Keratinocyte (primary cell): ENCODE data around the gene CACNA1C.

Experiments
- CTCF ChIP-seq, 3 experiments: IDR thresholded peaks in 1 of 3; conservative IDR thresholded peaks in 1 of 3; optimal IDR thresholded peaks in 1 of 3; 2 replicates in 2 of 3; 3 replicates in 1 of 3; pipeline versions ENCODE3 to v1.5.1; 2011; ENCODE audit warnings: low read length in 3 of 3, mild to moderate bottlenecking in 3 of 3, moderate library complexity in 2 of 3, control low read depth in 1 of 3, inconsistent platforms in 1 of 3; ENCODE audit not compliant: insufficient read depth in 2 of 3; ENCODE audit errors: extremely low read depth in 1 of 3
- EZH2 ChIP-seq: IDR thresholded peaks from one replicate; pipeline ENCODE4 v1.6.1; 2012; ENCODE audit warnings: inconsistent platforms, mild to moderate bottlenecking, low read length, moderate library complexity

- TF ChIP-seq CTCF (optimal IDR thresholded peaks at IDR 0.05 in 1 of 3, IDR thresholded peaks at IDR 0.05 in 1 of 3, conservative IDR thresholded peaks at IDR 0.05 in 1 of 3; ENCODE audit: extremely low read depth in 1 of 3, insufficient read depth in 2 of 3, low read length in 3 of 3): no peak
- TF ChIP-seq EZH2: no peak
These were observed 593.6 kb downstream of the CACNA1C start for GRCh38 chr12:2646341-2646740.
